Limb (tissue), 2 donors: ENCODE data around the gene CCDC78.
"Not testable (repeated sequence)": the region's sequence is repeated elsewhere in the genome, so short reads cannot be mapped to it uniquely, and the experiment has no call there.

Experiments used
- DNase-seq, 2 donors: peaks; one replicate each; pipeline ENCODE4 v3.0.0-alpha.2; 2016; ENCODE audit errors: extremely low spot score in 2 of 2

The CCDC78 gene

DNA sequence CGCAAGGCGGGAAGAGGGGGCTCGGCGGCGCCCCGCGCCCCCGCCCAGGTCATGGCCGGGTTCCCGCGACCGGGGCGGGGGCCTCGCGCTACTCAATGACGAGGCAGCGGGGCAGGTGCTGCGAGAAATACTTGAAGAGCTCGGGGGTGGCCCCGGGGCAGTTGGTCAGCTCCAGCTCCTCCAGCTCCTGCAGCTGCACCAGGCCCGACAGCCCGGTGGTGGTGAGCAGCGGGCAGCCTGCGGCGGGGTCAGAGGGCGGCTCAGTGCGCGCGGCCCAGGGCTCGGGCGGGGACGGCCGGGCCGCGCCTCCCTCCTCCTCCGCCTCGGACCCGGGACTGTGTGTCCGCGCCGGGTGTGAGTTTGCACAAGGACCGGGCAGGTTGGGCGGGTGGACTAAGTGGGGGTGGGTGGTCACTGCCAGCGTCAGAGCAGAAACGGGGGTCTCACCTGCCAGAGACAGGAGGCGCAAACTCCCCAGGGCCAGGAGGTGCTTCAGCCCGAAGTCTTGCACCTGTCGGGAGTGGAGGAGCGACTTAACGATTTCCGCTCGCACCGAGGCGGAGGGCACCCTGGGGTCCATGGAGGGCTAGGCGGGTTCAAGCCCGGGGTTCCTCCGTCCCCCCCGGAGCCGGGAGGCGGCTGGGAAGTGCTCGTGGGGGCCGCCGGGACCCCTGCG is 31.9 kb downstream of the CCDC78 start:
- no peak for DNase-seq

- no peak for DNase-seq
Observed at GRCh38 chr16:693766-694165, 32.5 kb downstream of the CCDC78 start.

DNA sequence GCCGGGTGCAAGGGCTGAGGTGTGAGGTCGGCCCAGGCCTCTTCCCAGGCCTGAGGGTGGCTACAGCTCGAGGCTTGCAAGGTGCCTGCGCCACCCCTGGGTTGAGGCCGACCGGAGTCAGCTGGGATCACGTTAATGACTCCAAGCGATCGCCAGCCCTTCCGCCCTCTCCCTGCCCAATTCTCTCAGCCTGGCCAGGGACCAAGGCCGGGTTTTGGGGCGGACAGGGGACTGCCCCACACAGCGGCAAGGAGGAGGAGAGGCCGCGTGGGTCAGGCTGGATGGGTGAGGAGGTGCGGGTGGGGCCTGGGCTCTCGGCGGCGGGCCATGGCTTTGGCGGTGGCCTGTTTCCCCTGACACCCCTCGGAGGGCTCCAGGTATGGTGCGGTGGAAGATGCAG is 32.9 kb downstream of the CCDC78 start:
- no peak for DNase-seq

GRCh38 chr16:692356-693108 is 33.7 kb downstream of the CCDC78 start:
- DNase-seq: no peak

DNA sequence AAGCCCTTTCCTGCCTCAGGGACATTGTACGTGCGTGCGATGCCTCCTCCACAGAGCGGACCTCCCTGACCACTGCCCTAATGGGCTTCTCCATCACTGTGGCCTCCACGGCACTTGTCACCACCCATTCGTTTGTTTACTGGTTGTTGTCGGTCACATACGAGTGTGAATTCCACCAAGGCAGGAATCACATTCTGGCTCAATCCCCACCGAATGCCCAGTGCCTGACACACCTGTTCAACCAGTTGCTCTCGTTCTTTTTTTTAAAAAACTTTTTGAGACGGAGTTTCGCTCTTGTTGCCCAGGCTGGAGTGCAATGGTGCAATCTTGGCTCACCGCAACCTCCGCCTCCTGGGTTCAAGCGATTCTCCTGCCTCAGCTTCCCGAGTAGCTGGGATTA is 35.0 kb downstream of the CCDC78 start:
- DNase-seq: not testable (repeated sequence)

- DNase-seq: no peak
Observed at GRCh38 chr16:689175-689897, 36.9 kb downstream of the CCDC78 start.

DNA sequence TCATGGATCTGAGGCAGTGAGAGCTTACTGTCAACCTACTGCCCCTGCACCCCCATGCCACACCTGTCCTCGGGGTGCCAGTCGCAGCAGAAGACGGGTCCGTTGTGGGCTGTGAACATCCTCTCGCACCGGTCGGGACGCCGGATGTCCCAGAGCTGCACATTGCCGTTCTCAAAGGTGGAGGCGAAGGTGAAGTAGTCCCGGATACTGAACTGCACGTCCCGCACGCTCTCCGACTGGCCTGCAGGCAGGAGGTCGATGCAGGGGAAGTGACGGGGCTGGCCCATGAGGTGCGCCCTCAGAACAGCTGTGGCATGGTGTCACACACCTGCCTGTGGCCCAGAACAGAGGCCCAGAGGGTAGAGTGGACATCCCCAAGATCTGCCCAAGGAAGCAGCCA is 38.7 kb downstream of the CCDC78 start:
- no peak for DNase-seq

GRCh38 chr16:686459-687260 is 39.6 kb downstream of the CCDC78 start:
- DNase-seq: no peak

DNA sequence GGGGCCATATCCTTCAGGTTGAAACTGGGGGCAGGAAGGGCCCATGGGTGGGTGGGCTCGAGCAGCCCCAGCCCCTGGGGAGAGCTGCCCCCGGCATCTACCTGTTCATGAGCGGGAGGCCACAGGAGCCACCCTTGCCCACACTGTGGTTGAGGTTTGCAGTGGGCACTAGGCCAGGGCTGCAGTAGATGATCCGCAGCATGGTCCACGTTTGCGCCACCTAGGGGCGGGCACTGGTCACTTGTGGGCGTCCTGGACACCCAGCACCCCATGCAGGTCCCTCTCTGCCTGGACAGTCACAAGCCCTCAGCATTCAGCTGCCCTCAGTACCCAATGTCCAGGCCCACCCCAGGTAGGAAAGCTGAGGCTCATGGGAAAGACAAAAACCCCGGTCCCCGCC is 40.3 kb downstream of the CCDC78 start:
- DNase-seq: no peak

DNA sequence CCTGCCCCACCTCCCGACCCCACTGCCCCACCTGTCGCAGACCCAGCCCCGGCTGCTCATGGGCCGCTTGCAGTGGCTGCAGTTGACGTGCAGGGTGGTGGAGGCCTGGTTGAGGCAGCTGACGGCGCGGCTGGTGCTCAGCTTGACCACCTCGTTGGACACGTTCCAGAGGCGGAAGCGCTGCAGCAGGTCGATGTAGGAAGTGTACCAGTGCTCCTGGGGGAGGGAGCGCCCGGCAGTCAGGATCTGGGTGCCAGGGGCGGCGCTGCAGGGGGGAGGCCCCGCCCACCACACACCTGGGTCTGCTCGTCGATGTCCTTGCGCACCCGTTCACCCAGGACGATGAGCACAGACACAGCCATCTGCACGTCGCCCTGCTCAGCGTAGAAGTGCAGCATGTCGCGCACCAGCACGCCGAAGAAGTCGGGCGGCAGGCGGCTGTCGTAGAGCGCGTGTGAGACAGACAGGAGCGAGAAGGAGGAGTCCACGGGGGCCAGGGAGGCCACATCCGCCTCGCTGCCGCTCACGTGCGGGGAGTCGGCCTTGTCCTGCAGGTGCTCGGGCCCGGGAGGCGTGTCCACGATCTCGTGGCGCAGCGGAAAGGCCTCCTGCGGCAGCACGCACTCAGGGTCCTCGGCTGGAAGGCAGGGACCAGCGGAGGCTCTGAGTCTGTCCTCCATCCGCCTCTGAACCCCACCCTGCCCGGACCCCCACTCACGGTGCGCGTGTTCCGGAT is 41.1 kb downstream of the CCDC78 start:
- DNase-seq: no peak

DNA sequence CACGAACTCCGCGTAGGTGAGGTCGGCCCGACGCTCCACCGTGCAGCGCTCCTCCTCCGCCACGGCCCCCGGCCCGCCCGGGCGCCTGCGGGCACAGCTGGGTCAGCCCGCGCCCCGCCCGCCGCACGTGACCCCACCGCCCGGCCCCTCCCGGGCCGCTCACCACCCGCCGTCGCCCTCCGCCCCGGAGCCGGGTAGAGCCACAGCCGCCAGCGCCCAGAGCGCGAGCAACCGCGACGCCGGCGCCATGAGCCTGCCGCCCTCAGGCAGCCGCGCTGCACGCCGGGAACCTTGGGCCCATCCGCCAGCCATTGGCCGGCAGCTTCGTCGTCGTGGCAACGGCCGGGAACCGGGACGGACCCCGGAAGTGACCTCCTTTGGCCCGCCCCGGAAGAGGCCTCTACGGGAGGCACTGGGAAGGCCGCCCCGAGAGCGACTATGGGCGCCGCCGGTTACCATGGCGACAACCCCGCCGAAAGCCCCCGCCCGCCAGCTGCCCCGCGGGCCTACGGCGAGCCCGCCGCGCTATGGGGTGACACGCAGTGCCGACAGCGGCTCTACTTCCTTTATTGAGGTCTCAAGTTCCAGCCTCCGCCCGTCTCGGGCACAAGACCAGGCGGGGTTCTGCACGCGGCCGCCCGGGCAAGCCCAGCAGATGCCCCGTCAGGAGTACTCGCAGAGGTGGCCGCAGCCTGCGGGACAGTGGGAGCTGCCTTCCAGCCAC is 42.0 kb downstream of the CCDC78 start, which contains the start of gene JMJD8:
JMJD8 (minus strand) TSS at position 264 of the 724 bp plus-strand sequence; CDS start at position 249, 15 bp downstream.
- peak; percentile 95 to 97 for DNase-seq

DNA sequence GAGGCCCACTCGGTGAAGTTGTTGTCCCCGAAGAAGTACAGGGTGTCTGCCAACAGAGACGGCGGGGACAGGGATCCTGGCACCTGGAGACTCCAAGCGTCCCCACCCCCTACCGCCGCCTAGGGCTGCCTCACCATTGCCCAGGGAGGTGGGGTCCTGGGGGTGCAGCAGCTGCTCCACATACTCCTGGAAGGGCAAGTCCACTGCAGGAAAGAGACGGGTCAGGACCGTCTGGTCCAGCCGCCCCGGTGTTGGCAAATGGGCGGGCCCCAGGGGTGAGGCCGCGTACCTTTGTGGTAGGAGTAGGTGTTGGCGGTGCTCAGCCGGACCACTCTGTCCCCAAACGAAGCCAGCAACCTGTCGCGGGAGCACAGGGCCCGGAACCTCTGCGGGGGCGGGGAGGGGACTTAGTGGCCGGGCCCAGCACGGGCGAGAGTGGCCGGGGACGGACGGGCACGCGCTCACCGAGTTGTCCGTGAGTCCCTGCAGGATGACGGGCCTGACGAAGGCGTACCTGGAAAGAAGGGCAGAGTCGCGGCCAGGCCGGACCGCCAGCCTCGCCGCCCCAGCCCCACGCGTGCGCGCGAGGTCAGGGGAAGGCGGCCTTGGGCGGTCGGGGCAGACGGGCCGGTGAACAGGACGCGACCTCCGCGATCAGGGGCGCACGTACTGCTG is 42.7 kb downstream of the CCDC78 start:
- no peak for DNase-seq

GRCh38 chr16:682493-683395 is 43.5 kb downstream of the CCDC78 start:
- DNase-seq: no peak

DNA sequence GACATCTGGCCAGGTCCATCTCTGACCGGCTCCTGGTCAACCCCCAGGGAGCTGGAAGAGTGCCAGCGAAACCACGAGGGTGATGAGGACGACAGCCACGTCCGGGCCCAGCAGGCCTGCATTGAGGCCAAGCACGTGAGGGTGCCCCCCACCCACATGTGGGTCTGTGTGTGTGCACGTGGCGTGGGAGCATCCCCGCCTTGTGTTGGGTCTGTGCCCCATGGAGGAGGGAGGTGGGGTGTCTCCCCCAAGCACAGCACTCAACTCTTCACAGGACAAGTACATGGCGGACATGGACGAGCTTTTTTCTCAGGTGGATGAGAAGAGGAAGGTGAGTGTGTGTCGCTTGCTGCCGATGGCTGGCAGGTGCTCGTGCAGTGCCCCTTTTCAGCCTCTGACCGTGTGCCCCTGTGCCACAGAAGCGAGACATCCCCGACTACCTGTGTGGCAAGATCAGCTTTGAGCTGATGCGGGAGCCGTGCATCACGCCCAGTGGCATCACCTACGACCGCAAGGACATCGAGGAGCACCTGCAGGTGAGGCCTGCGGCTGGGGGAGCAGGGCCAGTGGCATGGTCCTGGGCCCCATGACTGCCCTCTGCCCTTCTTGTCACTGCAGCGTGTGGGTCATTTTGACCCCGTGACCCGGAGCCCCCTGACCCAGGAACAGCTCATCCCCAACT is 44.4 kb downstream of the CCDC78 start:
- no peak for DNase-seq

DNA sequence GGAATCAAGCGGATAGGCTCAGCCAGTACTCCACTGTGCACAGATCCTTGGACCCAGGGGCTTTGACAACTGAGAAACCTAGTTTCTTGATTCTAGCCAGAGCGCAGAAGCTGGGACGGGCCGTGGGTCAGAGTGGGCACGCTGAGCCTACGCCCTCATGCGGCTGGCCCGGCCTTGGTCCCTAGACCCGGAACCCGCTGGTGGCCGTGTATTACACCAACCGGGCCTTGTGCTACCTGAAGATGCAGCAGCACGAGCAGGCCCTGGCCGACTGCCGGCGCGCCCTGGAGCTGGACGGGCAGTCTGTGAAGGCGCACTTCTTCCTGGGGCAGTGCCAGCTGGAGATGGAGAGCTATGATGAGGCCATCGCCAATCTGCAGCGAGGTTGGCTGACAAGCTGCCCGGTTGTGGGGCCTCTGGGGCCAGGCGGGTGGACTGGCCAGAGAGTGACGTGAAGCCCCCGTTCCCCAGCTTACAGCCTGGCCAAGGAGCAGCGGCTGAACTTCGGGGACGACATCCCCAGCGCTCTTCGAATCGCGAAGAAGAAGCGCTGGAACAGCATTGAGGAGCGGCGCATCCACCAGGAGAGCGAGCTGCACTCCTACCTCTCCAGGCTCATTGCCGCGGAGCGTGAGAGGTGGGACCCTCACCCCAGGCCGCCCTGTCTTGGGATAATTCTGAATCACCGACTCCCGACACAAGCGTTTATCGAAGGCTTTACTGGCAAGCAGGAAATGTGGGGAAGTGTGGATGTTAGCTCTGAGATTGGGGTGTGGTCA is 45.1 kb downstream of the CCDC78 start:
- no peak for DNase-seq

GRCh38 chr16:680625-680945 is 45.7 kb downstream of the CCDC78 start:
- no peak for DNase-seq
